HCT116 (cell line): ENCODE measurements around the gene ADIG. TPM values are rescaled to one million over a fixed set of nuclear protein-coding genes. Genes with fewer than 3 reads are reported as not detected.

Source experiments
- ATAC-seq: fragments of 200-7000 bp; cut with Tn5 transposase; 2 replicates; pipeline ENCODE4 v1.9.1; 2020; ENCODE audit warnings: mild to moderate bottlenecking, moderate library complexity
- BruUV-seq: library from RNA; stranded (reverse); fragments of 400-500 nt; replicated peaks from 2 replicates; lab custom pipeline; 2021; lab: Mats Ljungman, UMichigan
- CTCF ChIA-PET: fragments of 300-600 bp; sonication (Branson Sonifier 250); formaldehyde crosslinking; loops from one replicate; lab custom pipeline; 2021; ENCODE audit warnings: antibody characterized with exemption; lab: Charles Lee
- POLR2A ChIA-PET: fragments of 300-600, 350-600 bp; sonication (Branson Sonifier 250); formaldehyde crosslinking; loops from one replicate; lab custom pipeline; 2021; ENCODE audit warnings: antibody characterized with exemption; lab: Charles Lee
- RAD21 ChIA-PET, 2 experiments: fragments of 300-600 bp; sonication (Branson Sonifier 250); formaldehyde crosslinking; loops; one replicate each; lab custom pipeline; 2023; ENCODE audit warnings: low total read pairs in 2 of 2; ENCODE audit not compliant: uncharacterized antibody in 2 of 2, unreplicated experiment in 2 of 2, low non-redundant PET in 1 of 2; lab: Charles Lee
- DNase-seq: peaks from one replicate; pipeline ENCODE4 v3.0.0-alpha.2; 2010; ENCODE audit warnings: low read depth, low spot score
- H2AFZ ChIP-seq: fragments of 200-600 bp; shearing (Covaris generic), sonication (generic); 2 replicates; pipeline ENCODE4 v1.6.1; 2017; ENCODE audit warnings: low read depth, mixed run types, mixed read lengths, antibody characterized with exemption, low read length; ENCODE audit not compliant: poor library complexity, severe bottlenecking
- H3K27ac ChIP-seq: 2 replicates; pipeline ENCODE4 v1.5.1; 2012; ENCODE audit warnings: low read depth, low read length
- H3K27me3 ChIP-seq: fragments of 200-600 bp; sonication (generic); 2 replicates; pipeline ENCODE4 v1.6.1; 2016; ENCODE audit warnings: mixed run types, low read length, mixed read lengths; ENCODE audit not compliant: insufficient read depth
- H3K36me3 ChIP-seq, 2 experiments: fragments of 200-500 bp in 1 of 2; fragments of 200-600 bp in 1 of 2; sonication (Bioruptor generic) in 1 of 2; sonication (generic) in 1 of 2; 2 replicates each; pipeline versions ENCODE4 v1.5.1 to v1.6.1; 2014 to 2016; ENCODE audit warnings: low read length in 2 of 2, inconsistent platforms in 1 of 2, mixed read lengths in 1 of 2, mixed run types in 1 of 2; ENCODE audit not compliant: insufficient read depth in 2 of 2, control insufficient read depth in 1 of 2
- H3K4me1 ChIP-seq, 2 experiments: fragments of 200-600 bp in 1 of 2; sonication (generic) in 1 of 2; 2 replicates each; pipeline versions ENCODE4 v1.5.1 to v1.6.1; 2012 to 2017; ENCODE audit warnings: low read length in 2 of 2, inconsistent platforms in 1 of 2, mild to moderate bottlenecking in 1 of 2, mixed read lengths in 1 of 2, mixed run types in 1 of 2, moderate library complexity in 1 of 2; ENCODE audit not compliant: insufficient read depth in 2 of 2, control insufficient read depth in 1 of 2
- H3K4me2 ChIP-seq: fragments of 200-600 bp; sonication (generic); 2 replicates; pipeline ENCODE4 v1.6.1; 2017; ENCODE audit warnings: mixed run types, low read length, mixed read lengths
- H3K4me3 ChIP-seq, 2 experiments: fragments of 200-600 bp in 1 of 2; sonication (generic) in 1 of 2; replicated peaks in 1 of 2; 2 replicates each; pipeline ENCODE4 v1.5.1; 2011 to 2016; ENCODE audit warnings: low read length in 2 of 2, control low read depth in 1 of 2, low read depth in 1 of 2, mild to moderate bottlenecking in 1 of 2, mixed read lengths in 1 of 2, mixed run types in 1 of 2
- H3K79me2 ChIP-seq: fragments of 200-600 bp; sonication (generic); 2 replicates; pipeline ENCODE4 v1.6.1; 2017; ENCODE audit warnings: mild to moderate bottlenecking, mixed run types, low read length, moderate library complexity, mixed read lengths; ENCODE audit not compliant: insufficient read depth
- H3K9ac ChIP-seq: fragments of 200-600 bp; sonication (generic); 2 replicates; pipeline ENCODE4 v1.6.1; 2016; ENCODE audit warnings: low read length, mixed read lengths
- H3K9me2 ChIP-seq: fragments of 200-600 bp; sonication (generic), shearing (Covaris generic); 2 replicates; pipeline ENCODE4 v1.6.1; 2017; ENCODE audit warnings: mixed run types, mild to moderate bottlenecking, moderate library complexity; ENCODE audit not compliant: insufficient read depth
- H3K9me3 ChIP-seq, 2 experiments: fragments of 200-500 bp in 1 of 2; fragments of 200-600 bp in 1 of 2; sonication (Bioruptor generic) in 1 of 2; sonication (generic) in 1 of 2; 2 replicates each; pipeline ENCODE4 v1.6.1; 2014 to 2017; ENCODE audit warnings: low read length in 2 of 2, mixed read lengths in 2 of 2, inconsistent platforms in 1 of 2, low read depth in 1 of 2, mild to moderate bottlenecking in 1 of 2, mixed run types in 1 of 2, moderate library complexity in 1 of 2; ENCODE audit not compliant: control insufficient read depth in 1 of 2, insufficient read depth in 1 of 2
- H4K20me1 ChIP-seq: fragments of 200-600 bp; sonication (generic), shearing (Covaris generic); 2 replicates; pipeline ENCODE4 v1.6.1; 2017; ENCODE audit warnings: mixed run types, mild to moderate bottlenecking, moderate library complexity; ENCODE audit not compliant: insufficient read depth
- CBX3 ChIP-seq: IDR thresholded peaks from 2 replicates; pipeline ENCODE4 v1.6.1; 2012; ENCODE audit warnings: low read depth
- EGR1 ChIP-seq: IDR thresholded peaks from 2 replicates; pipeline ENCODE4 v1.6.1; 2012; ENCODE audit warnings: low read depth
- ELF1 ChIP-seq: IDR thresholded peaks from 2 replicates; pipeline ENCODE4 v1.6.1; 2012; ENCODE audit warnings: low read depth, borderline replicate concordance
- EZH2 ChIP-seq: fragments of 200-600 bp; sonication (generic); IDR thresholded peaks from 2 replicates; pipeline ENCODE4 v1.6.1; 2017; ENCODE audit warnings: antibody characterized with exemption, mixed run types
- EZH2phosphoT487 ChIP-seq: fragments of 200-600 bp; IDR thresholded peaks from 2 replicates; pipeline ENCODE4 v1.6.1; 2018; ENCODE audit warnings: antibody characterized with exemption, borderline replicate concordance
- FOSL1 ChIP-seq: IDR thresholded peaks from 2 replicates; pipeline ENCODE4 v1.6.1; 2012; ENCODE audit warnings: low read depth
- JUND ChIP-seq: IDR thresholded peaks from 2 replicates; pipeline ENCODE4 v1.6.1; 2012
- POLR2AphosphoS5 ChIP-seq: IDR thresholded peaks from 2 replicates; pipeline ENCODE4 v1.6.1; 2011; ENCODE audit warnings: mild to moderate bottlenecking, low read depth, low read length, moderate library complexity
- SP1 ChIP-seq: IDR thresholded peaks from 2 replicates; pipeline ENCODE4 v1.6.1; 2012; ENCODE audit warnings: low read depth
- TCF7L2 ChIP-seq: IDR thresholded peaks from 2 replicates; pipeline ENCODE4 v1.7.0; 2011; ENCODE audit warnings: borderline replicate concordance, inconsistent platforms; ENCODE audit not compliant: insufficient read depth, insufficient read length; ENCODE audit errors: extremely low read depth
- YY1 ChIP-seq: IDR thresholded peaks from 2 replicates; pipeline ENCODE4 v1.6.1; 2011; ENCODE audit warnings: low read length, low read depth, moderate library complexity, mild to moderate bottlenecking; ENCODE audit not compliant: insufficient replicate concordance; ENCODE audit errors: extremely low read depth
- ZFX ChIP-seq: fragments of 450-650 bp; IDR thresholded peaks from 2 replicates; pipeline ENCODE4 v1.6.1; 2017
- ZNF274 ChIP-seq: fragments of 200-500 bp; sonication (Bioruptor generic); IDR thresholded peaks from 2 replicates; pipeline ENCODE4 v1.6.1; 2014; ENCODE audit warnings: mild to moderate bottlenecking, low read depth, low read length, inconsistent platforms
- intact Hi-C: fragments of 100-400 bp; cut with micrococcal nuclease; formaldehyde crosslinking; loops from 2 replicates; pipeline ENCODE4 v1.10.0; 2022
- total RNA-seq: library from RNA; stranded (reverse); gene quantifications from one replicate; pipeline ENCODE4 v1.2.1, GENCODE V29; 2021; ENCODE audit not compliant: unreplicated experiment
- TF ChIP-seq, protein P1 (sequence below): IDR thresholded peaks from 2 replicates; pipeline ENCODE4 v1.6.1; 2012
- TF ChIP-seq, protein P2 (sequence below), 3 experiments: fragments of 200-600 bp in 1 of 3; sonication (generic) in 1 of 3; IDR thresholded peaks in 2 of 3; conservative IDR thresholded peaks in 1 of 3; 2 replicates each; pipeline ENCODE4 v1.5.1; 2012 to 2017; ENCODE audit warnings: low read depth in 2 of 3, low read length in 2 of 3, antibody characterized with exemption in 1 of 3, borderline replicate concordance in 1 of 3, control low read depth in 1 of 3, mild to moderate bottlenecking in 1 of 3, mixed read lengths in 1 of 3, mixed run types in 1 of 3, moderate library complexity in 1 of 3; ENCODE audit not compliant: insufficient read depth in 1 of 3
- TF ChIP-seq, protein P3 (sequence below): IDR thresholded peaks from 2 replicates; pipeline ENCODE4 v1.6.1; 2011; ENCODE audit warnings: mild to moderate bottlenecking, low read length, moderate library complexity; ENCODE audit not compliant: insufficient replicate concordance; ENCODE audit errors: extremely low read depth
- TF ChIP-seq, protein P4 (sequence below): IDR thresholded peaks from 2 replicates; pipeline ENCODE4 v1.6.1; 2012; ENCODE audit warnings: low read depth

Gene ADIG
- total RNA-seq, 1 experiment from 2014 or later, result not detected

DNA sequence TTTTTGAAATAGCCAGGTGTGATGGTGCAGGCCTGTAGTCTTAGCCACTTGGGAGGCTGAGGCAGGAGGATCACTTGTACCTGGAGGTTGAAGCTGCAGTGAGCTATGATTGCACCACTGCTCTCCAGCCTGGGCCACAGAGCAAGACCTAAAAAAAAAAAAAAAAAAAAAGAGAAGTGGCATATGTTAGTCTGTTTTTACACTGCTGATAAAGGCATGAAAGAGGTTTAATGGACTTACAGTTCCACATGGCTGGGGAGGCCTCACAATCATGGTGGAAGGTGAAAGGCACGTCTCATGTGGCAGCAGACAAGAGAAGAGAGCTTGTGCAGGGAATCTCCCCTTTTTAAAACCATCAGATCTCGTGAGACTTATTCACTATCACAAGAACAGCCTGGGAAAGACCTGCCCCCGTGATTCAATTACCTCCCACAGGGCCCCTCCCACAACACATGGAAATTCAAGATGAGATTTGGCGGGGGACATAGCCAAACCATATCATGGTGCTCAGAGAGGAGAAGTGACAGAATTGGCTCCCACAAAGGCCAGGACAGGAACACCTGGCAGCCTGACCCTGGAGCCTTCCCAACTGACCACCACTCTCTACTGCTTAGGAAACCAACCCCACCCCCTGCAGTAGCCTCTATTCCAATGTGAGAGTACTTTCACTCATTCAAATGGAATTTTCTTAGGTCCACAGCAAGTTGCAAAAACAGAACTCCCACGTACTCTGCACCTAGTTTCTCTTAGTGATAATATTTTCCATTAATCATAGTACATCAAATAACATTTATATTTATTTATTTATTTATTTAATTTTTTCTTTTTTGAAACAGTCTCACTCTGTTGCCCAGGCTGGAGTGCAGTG, 50.4 kb downstream of the ADIG start:
- Histone ChIP-seq H3K27me3 (no peaks in the 10 kb centered on the region), H3K9ac (no peak overlapping the region), H2AFZ (no peak overlapping the region), H4K20me1 (no peaks in the 10 kb centered on the region), H3K4me2 (no peak overlapping the region), H3K4me3 (no peak overlapping the region), H3K36me3 (no peaks in the 10 kb centered on the region), H3K4me1 (peaks cover 0 to 8% of the 10 kb centered on the region in 2 experiments; a peak in 1 of 4 replicates), H3K79me2 (no peaks in the 10 kb centered on the region), H3K9me3 (no peaks in the 10 kb centered on the region), H3K9me2 (no peaks in the 10 kb centered on the region), H3K27ac (no peak overlapping the region)
- BruUV-seq, result no TSS peak
- DNase-seq (no peak), ATAC-seq (no peak)
- TF ChIP-seq JUND, result no peak
- TF ChIP-seq ZFX, result no peak
- TF ChIP-seq, protein P1, sequence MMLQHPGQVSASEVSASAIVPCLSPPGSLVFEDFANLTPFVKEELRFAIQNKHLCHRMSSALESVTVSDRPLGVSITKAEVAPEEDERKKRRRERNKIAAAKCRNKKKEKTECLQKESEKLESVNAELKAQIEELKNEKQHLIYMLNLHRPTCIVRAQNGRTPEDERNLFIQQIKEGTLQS, result no peak
- no peak for TF ChIP-seq SP1
- no peak for TF ChIP-seq EZH2phosphoT487
- TF ChIP-seq, protein P2, sequence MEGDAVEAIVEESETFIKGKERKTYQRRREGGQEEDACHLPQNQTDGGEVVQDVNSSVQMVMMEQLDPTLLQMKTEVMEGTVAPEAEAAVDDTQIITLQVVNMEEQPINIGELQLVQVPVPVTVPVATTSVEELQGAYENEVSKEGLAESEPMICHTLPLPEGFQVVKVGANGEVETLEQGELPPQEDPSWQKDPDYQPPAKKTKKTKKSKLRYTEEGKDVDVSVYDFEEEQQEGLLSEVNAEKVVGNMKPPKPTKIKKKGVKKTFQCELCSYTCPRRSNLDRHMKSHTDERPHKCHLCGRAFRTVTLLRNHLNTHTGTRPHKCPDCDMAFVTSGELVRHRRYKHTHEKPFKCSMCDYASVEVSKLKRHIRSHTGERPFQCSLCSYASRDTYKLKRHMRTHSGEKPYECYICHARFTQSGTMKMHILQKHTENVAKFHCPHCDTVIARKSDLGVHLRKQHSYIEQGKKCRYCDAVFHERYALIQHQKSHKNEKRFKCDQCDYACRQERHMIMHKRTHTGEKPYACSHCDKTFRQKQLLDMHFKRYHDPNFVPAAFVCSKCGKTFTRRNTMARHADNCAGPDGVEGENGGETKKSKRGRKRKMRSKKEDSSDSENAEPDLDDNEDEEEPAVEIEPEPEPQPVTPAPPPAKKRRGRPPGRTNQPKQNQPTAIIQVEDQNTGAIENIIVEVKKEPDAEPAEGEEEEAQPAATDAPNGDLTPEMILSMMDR (IDR thresholded peaks at IDR 0.05 in 2 of 3, conservative IDR thresholded peaks at IDR 0.05 in 1 of 3; ENCODE audit: borderline replicate concordance in 1 of 3, insufficient read depth in 1 of 3, low read depth in 2 of 3, low read length in 2 of 3), result no peak
- TF ChIP-seq, protein P3, sequence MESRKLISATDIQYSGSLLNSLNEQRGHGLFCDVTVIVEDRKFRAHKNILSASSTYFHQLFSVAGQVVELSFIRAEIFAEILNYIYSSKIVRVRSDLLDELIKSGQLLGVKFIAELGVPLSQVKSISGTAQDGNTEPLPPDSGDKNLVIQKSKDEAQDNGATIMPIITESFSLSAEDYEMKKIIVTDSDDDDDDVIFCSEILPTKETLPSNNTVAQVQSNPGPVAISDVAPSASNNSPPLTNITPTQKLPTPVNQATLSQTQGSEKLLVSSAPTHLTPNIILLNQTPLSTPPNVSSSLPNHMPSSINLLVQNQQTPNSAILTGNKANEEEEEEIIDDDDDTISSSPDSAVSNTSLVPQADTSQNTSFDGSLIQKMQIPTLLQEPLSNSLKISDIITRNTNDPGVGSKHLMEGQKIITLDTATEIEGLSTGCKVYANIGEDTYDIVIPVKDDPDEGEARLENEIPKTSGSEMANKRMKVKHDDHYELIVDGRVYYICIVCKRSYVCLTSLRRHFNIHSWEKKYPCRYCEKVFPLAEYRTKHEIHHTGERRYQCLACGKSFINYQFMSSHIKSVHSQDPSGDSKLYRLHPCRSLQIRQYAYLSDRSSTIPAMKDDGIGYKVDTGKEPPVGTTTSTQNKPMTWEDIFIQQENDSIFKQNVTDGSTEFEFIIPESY, result no peak
- no peak for TF ChIP-seq YY1
- TF ChIP-seq ELF1, result no peak
- TF ChIP-seq, protein P4, sequence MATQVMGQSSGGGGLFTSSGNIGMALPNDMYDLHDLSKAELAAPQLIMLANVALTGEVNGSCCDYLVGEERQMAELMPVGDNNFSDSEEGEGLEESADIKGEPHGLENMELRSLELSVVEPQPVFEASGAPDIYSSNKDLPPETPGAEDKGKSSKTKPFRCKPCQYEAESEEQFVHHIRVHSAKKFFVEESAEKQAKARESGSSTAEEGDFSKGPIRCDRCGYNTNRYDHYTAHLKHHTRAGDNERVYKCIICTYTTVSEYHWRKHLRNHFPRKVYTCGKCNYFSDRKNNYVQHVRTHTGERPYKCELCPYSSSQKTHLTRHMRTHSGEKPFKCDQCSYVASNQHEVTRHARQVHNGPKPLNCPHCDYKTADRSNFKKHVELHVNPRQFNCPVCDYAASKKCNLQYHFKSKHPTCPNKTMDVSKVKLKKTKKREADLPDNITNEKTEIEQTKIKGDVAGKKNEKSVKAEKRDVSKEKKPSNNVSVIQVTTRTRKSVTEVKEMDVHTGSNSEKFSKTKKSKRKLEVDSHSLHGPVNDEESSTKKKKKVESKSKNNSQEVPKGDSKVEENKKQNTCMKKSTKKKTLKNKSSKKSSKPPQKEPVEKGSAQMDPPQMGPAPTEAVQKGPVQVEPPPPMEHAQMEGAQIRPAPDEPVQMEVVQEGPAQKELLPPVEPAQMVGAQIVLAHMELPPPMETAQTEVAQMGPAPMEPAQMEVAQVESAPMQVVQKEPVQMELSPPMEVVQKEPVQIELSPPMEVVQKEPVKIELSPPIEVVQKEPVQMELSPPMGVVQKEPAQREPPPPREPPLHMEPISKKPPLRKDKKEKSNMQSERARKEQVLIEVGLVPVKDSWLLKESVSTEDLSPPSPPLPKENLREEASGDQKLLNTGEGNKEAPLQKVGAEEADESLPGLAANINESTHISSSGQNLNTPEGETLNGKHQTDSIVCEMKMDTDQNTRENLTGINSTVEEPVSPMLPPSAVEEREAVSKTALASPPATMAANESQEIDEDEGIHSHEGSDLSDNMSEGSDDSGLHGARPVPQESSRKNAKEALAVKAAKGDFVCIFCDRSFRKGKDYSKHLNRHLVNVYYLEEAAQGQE, result no peak
- no peak for TF ChIP-seq ZNF274
- TF ChIP-seq TCF7L2, result no peak
- no peak for TF ChIP-seq EGR1
- TF ChIP-seq CBX3, result no peak
- no peak for TF ChIP-seq FOSL1
- TF ChIP-seq POLR2AphosphoS5, result no peak
- TF ChIP-seq EZH2, result no peak
- POLR2A ChIA-PET, result interaction anchor here (0.7 to 1.2 kb wide), 4 partner anchors 148 to 341 kb away, joined by 3 to 4 read pairs (median 3); no protein-coding TSS in a partner anchor
- CTCF ChIA-PET, result no interaction called here
- RAD21 ChIA-PET, result no interaction called here
- intact Hi-C loops, result no loop called here
